ENCODE data around the gene UGT3A2.

- no peak for TF ChIP-seq CTCF (IDR thresholded peaks at IDR 0.05)
- TF ChIP-seq EZH2phosphoT487 (IDR thresholded peaks at IDR 0.05): no peak
- TF ChIP-seq EZH2 (IDR thresholded peaks at IDR 0.05): no peak
These were observed 25.8 kb downstream of the UGT3A2 start for GRCh38 chr5:36040651-36041536.

Measured in neural progenitor cell (in vitro differentiated cells).